ENCODE measurements around the gene PDZRN3.

GRCh38 chr3:73405853-73406252 lies 218.9 kb downstream of the PDZRN3 start:
- TF ChIP-seq ESRRG (CRISPR knock-in tag; IDR thresholded peaks at IDR 0.05) (no peak), CSRNP3 (CRISPR knock-in tag; IDR thresholded peaks at IDR 0.05) (no peak), POU6F1 (CRISPR knock-in tag; IDR thresholded peaks at IDR 0.05; ENCODE audit: borderline replicate concordance, low read depth) (no peak), ZFP30 (CRISPR knock-in tag; IDR thresholded peaks at IDR 0.05) (no peak)
